SK-N-MC (cell line): ENCODE measurements around the gene TMEM31.

ENCODE experiments used
- EZH2 ChIP-seq: fragments of 200-600 bp; sonication (generic); IDR thresholded peaks from one replicate; pipeline ENCODE4 v1.6.1; 2017; ENCODE audit warnings: antibody characterized with exemption
- FOXP2 ChIP-seq: optimal IDR thresholded peaks from 2 replicates; pipeline ENCODE3; 2011; ENCODE audit warnings: mild to moderate bottlenecking, moderate library complexity; ENCODE audit not compliant: insufficient read depth; ENCODE audit errors: extremely low read length, control extremely low read depth
- POLR2AphosphoS5 ChIP-seq: IDR thresholded peaks from 2 replicates; pipeline ENCODE4 v1.6.1; 2012; ENCODE audit warnings: mild to moderate bottlenecking, low read depth, low read length, borderline replicate concordance

- TF ChIP-seq POLR2AphosphoS5 (no peak), EZH2 (no peak), FOXP2 (no peak)
These were observed 11.5 kb upstream of the TMEM31 start for GRCh38 chrX:103699243-103699642.
